ENCODE measurements around the gene PARN. TPM values are rescaled to one million over a fixed set of nuclear protein-coding genes. Genes with fewer than 3 reads are reported as not detected.

Gene PARN
- total and polyA plus RNA-seq, 2 experiments from 2014 or later, result 32.5 to 61.3 TPM

- Histone ChIP-seq H4K20me1 (replicated peaks; ENCODE audit: insufficient read depth) (peaks cover 10% of the 10 kb centered on the region; the same call in 1 of the 2 replicates), H3K4me1 (ENCODE audit: insufficient read depth) (no peaks in the 10 kb centered on the region; the same call in 1 of the 2 replicates), H3K4me2 (no peak overlapping the region), H3K79me2 (replicated peaks; ENCODE audit: insufficient read depth) (no peaks in the 10 kb centered on the region), H3F3A (replicated peaks; ENCODE audit: low read depth) (no peaks in the 10 kb centered on the region), H3K4me3 (no peak overlapping the region), H2AFZ (no peak overlapping the region), H3K9me2 (ENCODE audit: insufficient read depth) (no peaks in the 10 kb centered on the region), H3K36me3 (ENCODE audit: insufficient read depth) (peaks cover 44% of the 10 kb centered on the region), H3K27me3 (ENCODE audit: insufficient read depth) (no peaks in the 10 kb centered on the region), H3K27ac (ENCODE audit: low read depth) (no peak overlapping the region)
- Mint-ChIP-seq H3K4me3 (no peak overlapping the region), H3K27ac (no peak overlapping the region; the same call in 1 of the 2 replicates), H3K4me1 (no peaks in the 10 kb centered on the region), H3K9me3 (no peaks in the 10 kb centered on the region), H3K36me3 (ENCODE audit: low read depth) (peaks cover 66% of the 10 kb centered on the region), H3K27me3 (ENCODE audit: insufficient read depth, low read depth, poor library complexity) (no peaks in the 10 kb centered on the region)
- DNase-seq (ENCODE audit: low spot score) (no peak), ATAC-seq (no peak)
- no peak for TF ChIP-seq POLR2AphosphoS5 (IDR thresholded peaks at IDR 0.05; ENCODE audit: low read depth)
- no peak for TF ChIP-seq EZH2 (IDR thresholded peaks at IDR 0.05; ENCODE audit: low read depth, unreplicated experiment)
- TF ChIP-seq STAT1 (IDR thresholded peaks at IDR 0.05; ENCODE audit: unreplicated experiment), result no peak
- no peak for TF ChIP-seq NANOG (IDR thresholded peaks at IDR 0.05; ENCODE audit: borderline replicate concordance)
- TF ChIP-seq CTCF (conservative IDR thresholded peaks at IDR 0.05; ENCODE audit: low read depth in 2 of 2), result no peak
- TF ChIP-seq JUNB (IDR thresholded peaks at IDR 0.05; ENCODE audit: unreplicated experiment), result no peak
- TF ChIP-seq EZH2phosphoT487 (IDR thresholded peaks at IDR 0.05; ENCODE audit: unreplicated experiment), result no peak
- TF ChIP-seq ZNF331 (CRISPR knock-in tag; IDR thresholded peaks at IDR 0.05; ENCODE audit: low read depth), result no peak
- TF ChIP-seq, protein P1, sequence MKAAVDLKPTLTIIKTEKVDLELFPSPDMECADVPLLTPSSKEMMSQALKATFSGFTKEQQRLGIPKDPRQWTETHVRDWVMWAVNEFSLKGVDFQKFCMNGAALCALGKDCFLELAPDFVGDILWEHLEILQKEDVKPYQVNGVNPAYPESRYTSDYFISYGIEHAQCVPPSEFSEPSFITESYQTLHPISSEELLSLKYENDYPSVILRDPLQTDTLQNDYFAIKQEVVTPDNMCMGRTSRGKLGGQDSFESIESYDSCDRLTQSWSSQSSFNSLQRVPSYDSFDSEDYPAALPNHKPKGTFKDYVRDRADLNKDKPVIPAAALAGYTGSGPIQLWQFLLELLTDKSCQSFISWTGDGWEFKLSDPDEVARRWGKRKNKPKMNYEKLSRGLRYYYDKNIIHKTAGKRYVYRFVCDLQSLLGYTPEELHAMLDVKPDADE (IDR thresholded peaks at IDR 0.05), result no peak
- TF ChIP-seq ZNF114 (CRISPR knock-in tag; IDR thresholded peaks at IDR 0.05), result no peak
- TF ChIP-seq, protein P2, sequence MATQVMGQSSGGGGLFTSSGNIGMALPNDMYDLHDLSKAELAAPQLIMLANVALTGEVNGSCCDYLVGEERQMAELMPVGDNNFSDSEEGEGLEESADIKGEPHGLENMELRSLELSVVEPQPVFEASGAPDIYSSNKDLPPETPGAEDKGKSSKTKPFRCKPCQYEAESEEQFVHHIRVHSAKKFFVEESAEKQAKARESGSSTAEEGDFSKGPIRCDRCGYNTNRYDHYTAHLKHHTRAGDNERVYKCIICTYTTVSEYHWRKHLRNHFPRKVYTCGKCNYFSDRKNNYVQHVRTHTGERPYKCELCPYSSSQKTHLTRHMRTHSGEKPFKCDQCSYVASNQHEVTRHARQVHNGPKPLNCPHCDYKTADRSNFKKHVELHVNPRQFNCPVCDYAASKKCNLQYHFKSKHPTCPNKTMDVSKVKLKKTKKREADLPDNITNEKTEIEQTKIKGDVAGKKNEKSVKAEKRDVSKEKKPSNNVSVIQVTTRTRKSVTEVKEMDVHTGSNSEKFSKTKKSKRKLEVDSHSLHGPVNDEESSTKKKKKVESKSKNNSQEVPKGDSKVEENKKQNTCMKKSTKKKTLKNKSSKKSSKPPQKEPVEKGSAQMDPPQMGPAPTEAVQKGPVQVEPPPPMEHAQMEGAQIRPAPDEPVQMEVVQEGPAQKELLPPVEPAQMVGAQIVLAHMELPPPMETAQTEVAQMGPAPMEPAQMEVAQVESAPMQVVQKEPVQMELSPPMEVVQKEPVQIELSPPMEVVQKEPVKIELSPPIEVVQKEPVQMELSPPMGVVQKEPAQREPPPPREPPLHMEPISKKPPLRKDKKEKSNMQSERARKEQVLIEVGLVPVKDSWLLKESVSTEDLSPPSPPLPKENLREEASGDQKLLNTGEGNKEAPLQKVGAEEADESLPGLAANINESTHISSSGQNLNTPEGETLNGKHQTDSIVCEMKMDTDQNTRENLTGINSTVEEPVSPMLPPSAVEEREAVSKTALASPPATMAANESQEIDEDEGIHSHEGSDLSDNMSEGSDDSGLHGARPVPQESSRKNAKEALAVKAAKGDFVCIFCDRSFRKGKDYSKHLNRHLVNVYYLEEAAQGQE (IDR thresholded peaks at IDR 0.05; ENCODE audit: unreplicated experiment), result no peak
- no peak for TF ChIP-seq CREB1 (CRISPR knock-in tag; IDR thresholded peaks at IDR 0.05; ENCODE audit: low read depth)
Measured at GRCh38 chr16:14613991-14614390, 16.1 kb downstream of the PARN start.

Data from GM23338 (cell line).